DOHH2 (cell line): ENCODE results near the gene DLGAP1.

ENCODE experiments used
- H3F3A ChIP-seq: fragments of 200-600 bp; sonication (generic), shearing (Covaris generic); 2 replicates; pipeline ENCODE4 v1.6.0; 2016; ENCODE audit warnings: antibody characterized with exemption, mild to moderate bottlenecking; ENCODE audit not compliant: control insufficient read depth, insufficient read depth
- H3K27ac ChIP-seq: fragments of 200-600 bp; sonication (generic); 2 replicates; pipeline ENCODE4 v1.5.1; 2014; ENCODE audit warnings: low read depth, mild to moderate bottlenecking, low read length, moderate library complexity
- H3K27me3 ChIP-seq: fragments of 200-600 bp; sonication (generic); 2 replicates; pipeline ENCODE4 v1.6.1; 2014; ENCODE audit warnings: mild to moderate bottlenecking, low read length, mixed read lengths; ENCODE audit not compliant: control insufficient read depth
- H3K36me3 ChIP-seq: fragments of 200-600 bp; sonication (generic); 2 replicates; pipeline ENCODE4 v1.6.1; 2014; ENCODE audit warnings: mild to moderate bottlenecking, low read length, moderate library complexity, mixed read lengths; ENCODE audit not compliant: control insufficient read depth
- H3K4me1 ChIP-seq: fragments of 200-600 bp; sonication (generic); 2 replicates; pipeline ENCODE4 v1.6.1; 2014; ENCODE audit warnings: mild to moderate bottlenecking, low read length, mixed read lengths; ENCODE audit not compliant: control insufficient read depth
- H3K4me2 ChIP-seq: fragments of 200-600 bp; sonication (generic); 2 replicates; pipeline ENCODE4 v1.6.0; 2014; ENCODE audit warnings: mild to moderate bottlenecking, low read length, moderate library complexity
- H3K4me3 ChIP-seq: fragments of 200-600 bp; sonication (generic); 2 replicates; pipeline ENCODE4 v1.5.1; 2014; ENCODE audit warnings: mild to moderate bottlenecking, low read length, mixed read lengths
- H3K79me2 ChIP-seq: fragments of 200-600 bp; sonication (generic); 2 replicates; pipeline ENCODE4 v1.6.1; 2014; ENCODE audit warnings: mild to moderate bottlenecking, low read length, mixed read lengths; ENCODE audit not compliant: control insufficient read depth
- H3K9me2 ChIP-seq: fragments of 200-600 bp; sonication (generic); replicated peaks from 2 replicates; pipeline ENCODE4 v1.6.1; 2014; ENCODE audit warnings: mild to moderate bottlenecking, low read length, mixed read lengths; ENCODE audit not compliant: control insufficient read depth
- H3K9me3 ChIP-seq: fragments of 200-600 bp; sonication (generic); 2 replicates; pipeline ENCODE4 v1.6.1; 2014; ENCODE audit warnings: antibody characterized with exemption, low read length, mixed read lengths; ENCODE audit not compliant: control insufficient read depth, insufficient read depth
- H4K20me1 ChIP-seq: fragments of 200-600 bp; sonication (generic); 2 replicates; pipeline ENCODE4 v1.6.0; 2014; ENCODE audit warnings: low read depth, mild to moderate bottlenecking, antibody characterized with exemption, low read length, moderate library complexity; ENCODE audit not compliant: control insufficient read depth, insufficient read depth
- CTCF ChIP-seq: fragments of 200-600 bp; sonication (generic); IDR thresholded peaks from one replicate; pipeline ENCODE4 v1.5.1; 2014; ENCODE audit warnings: antibody characterized with exemption, mild to moderate bottlenecking, low read depth, low read length; ENCODE audit not compliant: poor library complexity, severe bottlenecking
- EZH2phosphoT487 ChIP-seq: fragments of 200-600 bp; sonication (generic); IDR thresholded peaks from 2 replicates; pipeline ENCODE4 v1.6.1; 2017; ENCODE audit warnings: borderline replicate concordance, mild to moderate bottlenecking, antibody characterized with exemption, low read length, moderate library complexity, mixed read lengths

DLGAP1 gene

GRCh38 chr18:3493501-3494244 lies 961.4 kb downstream of the DLGAP1 start:
- H3K4me2 ChIP-seq, result peak overlapping the region; percentile 56
- peaks cover 19% of the 10 kb centered on the region for H3K4me1 ChIP-seq

GRCh38 chr18:3492721-3493120 lies 962.4 kb downstream of the DLGAP1 start:
- no peaks in the 10 kb centered on the region for H3K27me3 ChIP-seq
- peak overlapping the region; percentile 66 for H3K27ac ChIP-seq
- TF ChIP-seq EZH2phosphoT487, result no peak
- no peak for TF ChIP-seq CTCF
- no peaks in the 10 kb centered on the region for H3K79me2 ChIP-seq
- peak overlapping the region; percentile 51; the same call in 1 of the 2 replicates for H3K4me3 ChIP-seq
- H3K4me1 ChIP-seq, result peaks cover 19% of the 10 kb centered on the region
- H3F3A ChIP-seq, result no peaks in the 10 kb centered on the region
- H4K20me1 ChIP-seq, result no peaks in the 10 kb centered on the region
- peak overlapping the region; percentile 56 for H3K4me2 ChIP-seq
- H3K36me3 ChIP-seq, result no peaks in the 10 kb centered on the region
- no peaks in the 10 kb centered on the region for H3K9me2 ChIP-seq
- no peaks in the 10 kb centered on the region for H3K9me3 ChIP-seq

More at GRCh38 chr18:3493501-3494244, 961.4 kb downstream of the DLGAP1 start:
- no peaks in the 10 kb centered on the region for H3F3A ChIP-seq
- peak overlapping the region; percentile 66 for H3K27ac ChIP-seq
- H3K9me3 ChIP-seq, result no peaks in the 10 kb centered on the region
- no peaks in the 10 kb centered on the region for H3K79me2 ChIP-seq
- no peaks in the 10 kb centered on the region for H3K9me2 ChIP-seq
- H3K27me3 ChIP-seq, result no peaks in the 10 kb centered on the region
- TF ChIP-seq EZH2phosphoT487, result no peak
- no peak for TF ChIP-seq CTCF
- H3K4me3 ChIP-seq, result peak overlapping the region; percentile 51
- no peaks in the 10 kb centered on the region for H4K20me1 ChIP-seq
- no peaks in the 10 kb centered on the region for H3K36me3 ChIP-seq

- peaks cover 19% of the 10 kb centered on the region for H3K4me1 ChIP-seq
- H3K27ac ChIP-seq, result no peak overlapping the region
- H3F3A ChIP-seq, result no peaks in the 10 kb centered on the region
- no peaks in the 10 kb centered on the region for H4K20me1 ChIP-seq
- H3K9me2 ChIP-seq, result no peaks in the 10 kb centered on the region
- no peaks in the 10 kb centered on the region for H3K79me2 ChIP-seq
- TF ChIP-seq EZH2phosphoT487 (no peak), CTCF (no peak)
- H3K9me3 ChIP-seq, result no peaks in the 10 kb centered on the region
- no peak overlapping the region for H3K4me3 ChIP-seq
- H3K4me2 ChIP-seq, result no peak overlapping the region
- no peaks in the 10 kb centered on the region for H3K27me3 ChIP-seq
- no peaks in the 10 kb centered on the region for H3K36me3 ChIP-seq
Measured at GRCh38 chr18:3491981-3492555, 963.0 kb downstream of the DLGAP1 start.
